Vagina (tissue), 2 donors: Measurements from ENCODE around the gene CALN1.

ENCODE experiments used
- POLR2A ChIP-seq, 2 donors: fragments of 450-650 bp; IDR thresholded peaks; one replicate each; pipeline ENCODE4 v1.6.1; 2017; ENCODE audit warnings: antibody characterized with exemption in 2 of 2, mild to moderate bottlenecking in 2 of 2, moderate library complexity in 2 of 2
- TF ChIP-seq, protein P1 (sequence below), 3 experiments: fragments of 450-650 bp in 2 of 3; fragments of 200-600 bp in 1 of 3; sonication (generic) in 1 of 3; IDR thresholded peaks; one replicate each; pipeline ENCODE4 v1.5.1; 2017 to 2019; ENCODE audit warnings: antibody characterized with exemption in 3 of 3, mild to moderate bottlenecking in 2 of 3, moderate library complexity in 2 of 3

DNA sequence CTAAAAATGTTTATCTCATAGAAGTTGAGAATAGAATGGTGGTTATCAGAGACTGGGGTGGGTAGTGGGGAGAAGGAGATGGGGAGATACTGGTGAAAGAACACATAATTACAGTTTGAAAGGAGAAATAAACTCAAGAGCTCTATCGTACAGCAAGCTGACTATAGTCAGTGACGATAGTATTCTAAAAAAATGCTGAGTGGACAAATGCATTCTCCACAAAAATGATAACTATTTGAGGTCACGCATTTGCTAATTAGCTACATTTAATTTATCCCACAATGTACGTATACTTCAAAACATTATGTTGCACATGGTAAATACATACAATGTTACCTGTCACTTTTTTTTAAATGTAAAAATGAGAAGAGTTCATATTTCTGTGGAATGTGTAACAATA lies 507.7 kb downstream of the CALN1 start:
- TF ChIP-seq POLR2A (IDR thresholded peaks at IDR 0.05) = no peak
- TF ChIP-seq, protein P1, sequence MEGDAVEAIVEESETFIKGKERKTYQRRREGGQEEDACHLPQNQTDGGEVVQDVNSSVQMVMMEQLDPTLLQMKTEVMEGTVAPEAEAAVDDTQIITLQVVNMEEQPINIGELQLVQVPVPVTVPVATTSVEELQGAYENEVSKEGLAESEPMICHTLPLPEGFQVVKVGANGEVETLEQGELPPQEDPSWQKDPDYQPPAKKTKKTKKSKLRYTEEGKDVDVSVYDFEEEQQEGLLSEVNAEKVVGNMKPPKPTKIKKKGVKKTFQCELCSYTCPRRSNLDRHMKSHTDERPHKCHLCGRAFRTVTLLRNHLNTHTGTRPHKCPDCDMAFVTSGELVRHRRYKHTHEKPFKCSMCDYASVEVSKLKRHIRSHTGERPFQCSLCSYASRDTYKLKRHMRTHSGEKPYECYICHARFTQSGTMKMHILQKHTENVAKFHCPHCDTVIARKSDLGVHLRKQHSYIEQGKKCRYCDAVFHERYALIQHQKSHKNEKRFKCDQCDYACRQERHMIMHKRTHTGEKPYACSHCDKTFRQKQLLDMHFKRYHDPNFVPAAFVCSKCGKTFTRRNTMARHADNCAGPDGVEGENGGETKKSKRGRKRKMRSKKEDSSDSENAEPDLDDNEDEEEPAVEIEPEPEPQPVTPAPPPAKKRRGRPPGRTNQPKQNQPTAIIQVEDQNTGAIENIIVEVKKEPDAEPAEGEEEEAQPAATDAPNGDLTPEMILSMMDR (IDR thresholded peaks at IDR 0.05) = no peak
